Bronchial epithelial cell (primary cell): ENCODE data around the gene WDR81. TPM values are rescaled to one million over a fixed set of nuclear protein-coding genes. Genes with fewer than 3 reads are reported as not detected.
"Not testable (repeated sequence)": the region's sequence is repeated elsewhere in the genome, so short reads cannot be mapped to it uniquely, and the experiment has no call there.

Source experiments
- DNase-seq: peaks from one replicate; pipeline ENCODE4 v3.0.0-alpha.2; 2010; ENCODE audit warnings: low read depth
- FAIRE-seq: peaks from 2 replicates; lab custom pipeline; 2011; peaks lifted over from hg19 to GRCh38; lab: Jason Lieb, UNC
- H3K27me3 ChIP-seq: 2 replicates; pipeline ENCODE4 v1.5.1; 2011; ENCODE audit warnings: low read length; ENCODE audit not compliant: control insufficient read depth, insufficient read depth
- H3K36me3 ChIP-seq: 2 replicates; pipeline ENCODE4 v1.5.1; 2011; ENCODE audit warnings: low read length; ENCODE audit not compliant: control insufficient read depth, insufficient read depth
- H3K4me3 ChIP-seq: 2 replicates; pipeline ENCODE4 v1.5.1; 2011; ENCODE audit warnings: mild to moderate bottlenecking, low read depth, low read length, control low read depth
- CTCF ChIP-seq: IDR thresholded peaks from 2 replicates; pipeline ENCODE4 v1.5.1; 2011; ENCODE audit warnings: mild to moderate bottlenecking, moderate library complexity, low read length, control low read depth, inconsistent platforms; ENCODE audit not compliant: insufficient read depth, severe bottlenecking
- total RNA-seq: library from RNA; depleted of rRNA; stranded (reverse); fragments of >200 nt; gene quantifications from 2 replicates; pipeline ENCODE4 v1.2.1, GENCODE V29; 2014

Gene WDR81
- total RNA-seq, 1 donor from 2014 or later, result 21.6 TPM

DNA sequence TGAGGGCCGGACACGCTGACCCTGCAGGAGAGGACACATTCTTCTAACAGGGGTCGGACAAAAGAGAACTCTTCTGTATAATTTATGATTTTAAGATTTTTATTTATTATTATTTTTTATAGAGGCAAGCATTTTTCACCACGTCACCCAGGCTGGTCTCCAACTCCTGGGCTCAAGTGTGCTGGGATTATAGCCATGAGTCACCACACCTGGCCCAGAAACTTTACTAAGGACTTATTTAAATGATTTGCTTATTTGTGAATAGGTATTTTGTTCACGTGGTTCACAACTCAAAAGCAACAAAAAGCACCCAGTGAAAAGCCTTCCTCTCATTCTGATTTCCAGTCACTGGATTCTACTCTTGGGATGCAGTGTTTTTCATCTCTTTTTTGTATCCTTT lies 35.0 kb downstream of the WDR81 start:
- no peaks in the 10 kb centered on the region for H3K27me3 ChIP-seq
- no peak for FAIRE-seq
- DNase-seq, result peak; percentile 77
- H3K4me3 ChIP-seq, result no peak overlapping the region
- H3K36me3 ChIP-seq, result no peaks in the 10 kb centered on the region
- TF ChIP-seq CTCF, result no peak

DNA sequence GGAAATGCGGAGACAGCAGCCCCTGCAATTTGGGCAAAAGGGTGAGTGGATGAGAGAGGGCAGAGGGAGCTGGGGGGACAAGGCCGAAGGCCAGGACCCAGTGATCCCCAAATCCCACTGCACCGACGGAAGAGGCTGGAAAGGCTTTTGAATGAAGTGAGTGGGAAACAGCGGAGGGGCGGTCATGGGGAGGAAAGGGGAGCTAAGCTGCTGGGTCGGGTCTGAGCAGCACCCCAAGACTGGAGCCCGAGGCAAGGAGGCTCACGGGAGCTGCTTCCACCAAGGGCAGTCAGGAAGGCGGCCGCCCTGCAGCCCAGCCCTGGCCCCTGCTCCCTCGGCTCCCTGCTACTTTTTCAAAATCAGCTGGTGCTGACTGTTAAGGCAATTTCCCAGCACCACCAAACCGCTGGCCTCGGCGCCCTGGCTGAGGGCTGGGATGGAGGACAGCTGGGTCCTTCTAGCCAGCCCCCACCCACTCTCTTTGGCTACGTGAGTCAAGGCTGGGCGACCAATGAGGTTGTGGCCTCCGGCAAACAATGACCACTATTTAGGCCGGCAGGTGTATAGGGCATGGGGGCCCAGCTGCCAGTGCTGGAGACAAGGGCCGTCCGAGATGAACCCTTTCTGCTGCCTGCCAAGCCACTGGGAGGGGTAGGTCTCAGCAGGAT lies 37.9 kb downstream of the WDR81 start:
- Histone ChIP-seq H3K4me3 (peak overlapping the region; percentile 60), H3K36me3 (peaks cover 2% of the 10 kb centered on the region), H3K27me3 (no peaks in the 10 kb centered on the region)
- FAIRE-seq (no peak), DNase-seq (no peak)
- TF ChIP-seq CTCF, result no peak

DNA sequence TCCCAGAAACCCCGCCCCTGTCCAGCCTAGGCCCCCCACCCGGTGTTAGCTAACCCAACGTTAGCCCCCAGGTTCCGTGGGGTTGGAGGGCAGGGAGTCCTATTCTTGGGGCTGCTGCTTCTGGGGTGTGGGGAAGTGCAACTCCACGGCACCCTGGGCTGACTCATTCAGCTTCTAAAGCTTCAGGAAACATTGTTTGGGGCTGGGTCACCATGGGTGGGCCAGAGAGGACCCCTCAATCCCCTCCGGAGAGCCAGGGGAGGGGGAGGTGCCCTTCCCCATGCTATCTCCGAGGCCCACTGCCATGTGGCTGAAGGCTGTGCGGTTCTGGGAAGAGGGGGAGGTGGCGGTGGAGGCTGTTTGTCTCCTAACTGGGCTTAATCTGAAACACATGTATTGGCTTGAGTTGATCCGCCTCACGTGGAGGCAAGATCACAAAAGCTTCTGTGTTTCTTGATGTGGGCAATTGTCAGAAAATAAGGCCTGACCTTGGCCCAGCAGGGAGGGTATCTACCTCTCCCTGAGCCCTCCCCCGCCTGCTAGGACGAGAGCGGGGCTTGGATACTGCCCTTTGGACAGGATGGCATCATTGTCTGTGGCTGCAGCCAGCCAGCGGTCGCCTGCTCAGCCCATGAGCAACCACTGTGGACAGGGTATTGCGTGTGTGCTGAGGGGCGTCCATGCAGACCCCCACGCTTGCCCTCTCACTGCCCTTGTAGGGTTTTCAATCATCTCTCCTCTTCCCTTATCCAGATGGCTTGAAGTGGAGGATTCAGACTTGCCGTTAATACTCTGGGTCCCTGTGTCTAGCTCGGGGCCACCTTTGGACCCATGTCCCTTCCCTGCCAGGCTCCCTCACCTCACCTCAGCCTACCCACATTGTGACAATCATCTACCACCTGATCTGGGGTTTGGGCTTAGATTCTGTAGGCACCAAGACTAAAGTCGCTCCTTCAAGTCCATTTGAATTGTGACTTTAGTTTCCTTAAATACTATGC lies 38.7 kb downstream of the WDR81 start:
- no peak for FAIRE-seq
- Histone ChIP-seq H3K27me3 (no peaks in the 10 kb centered on the region), H3K4me3 (peak overlapping the region; percentile 60), H3K36me3 (peaks cover 4% of the 10 kb centered on the region)
- no peak for DNase-seq
- TF ChIP-seq CTCF, result no peak

- no peak for TF ChIP-seq CTCF
- Histone ChIP-seq H3K4me3 (no peak overlapping the region), H3K27me3 (no peaks in the 10 kb centered on the region), H3K36me3 (peaks cover 4% of the 10 kb centered on the region)
- DNase-seq (peak; percentile 82), FAIRE-seq (no peak)
Measured at GRCh38 chr17:1764284-1764683, 39.8 kb downstream of the WDR81 start.

- DNase-seq, H3K4me3 ChIP-seq, H3K36me3 ChIP-seq, H3K27me3 ChIP-seq, FAIRE-seq: not testable (repeated sequence)
Measured at GRCh38 chr17:1764705-1765104, 40.2 kb downstream of the WDR81 start.

GRCh38 chr17:1765576-1765975 lies 41.1 kb downstream of the WDR81 start:
- Histone ChIP-seq H3K27me3 (no peaks in the 10 kb centered on the region), H3K36me3 (peaks cover 6% of the 10 kb centered on the region), H3K4me3 (no peak overlapping the region)
- TF ChIP-seq CTCF, result no peak
- no peak for DNase-seq
- no peak for FAIRE-seq
